Fibroblast of lung (primary cell): ENCODE data around the gene JAZF1. TPM values are rescaled to one million over a fixed set of nuclear protein-coding genes. Genes with fewer than 3 reads are reported as not detected.

Experiments
- DNase-seq, 2 donors: peaks; one replicate each; pipeline versions ENCODE4 v3.0.0 to v3.0.0-alpha.2; 2010; ENCODE audit warnings: low read depth in 2 of 2
- H2AFZ ChIP-seq: 2 replicates; pipeline ENCODE4 v1.5.1; 2012; ENCODE audit warnings: low read length, control low read depth, inconsistent platforms
- H3K27ac ChIP-seq: 2 replicates; pipeline ENCODE4 v1.5.1; 2011; ENCODE audit warnings: low read length, control low read depth; ENCODE audit not compliant: insufficient read depth
- H3K27me3 ChIP-seq: 2 replicates; pipeline ENCODE4 v1.5.1; 2011; ENCODE audit warnings: mild to moderate bottlenecking, low read length; ENCODE audit not compliant: control insufficient read depth, insufficient read depth
- H3K36me3 ChIP-seq: 2 replicates; pipeline ENCODE4 v1.5.1; 2011; ENCODE audit warnings: low read length; ENCODE audit not compliant: control insufficient read depth, insufficient read depth
- H3K4me1 ChIP-seq: 2 replicates; pipeline ENCODE4 v1.5.1; 2011; ENCODE audit warnings: low read length; ENCODE audit not compliant: control insufficient read depth, insufficient read depth; ENCODE audit errors: extremely low read depth
- H3K4me2 ChIP-seq: 2 replicates; pipeline ENCODE4 v1.5.1; 2011; ENCODE audit warnings: low read length, control low read depth; ENCODE audit not compliant: insufficient read depth; ENCODE audit errors: extremely low read depth
- H3K4me3 ChIP-seq, 4 experiments: fragments of 200-600 bp in 1 of 4; sonication (generic) in 1 of 4; replicated peaks in 1 of 4; 2 replicates each; pipeline ENCODE4 v1.5.1; 2011 to 2016; ENCODE audit warnings: low read length in 4 of 4, low read depth in 3 of 4, mild to moderate bottlenecking in 3 of 4, control low read depth in 2 of 4, inconsistent platforms in 1 of 4, mixed read lengths in 1 of 4; ENCODE audit not compliant: insufficient read depth in 1 of 4; ENCODE audit errors: control extremely low read depth in 1 of 4
- H3K79me2 ChIP-seq: 2 replicates; pipeline ENCODE4 v1.5.1; 2012; ENCODE audit warnings: mild to moderate bottlenecking, low read length, inconsistent platforms; ENCODE audit not compliant: control insufficient read depth, insufficient read depth
- H3K9ac ChIP-seq: 2 replicates; pipeline ENCODE4 v1.5.1; 2011; ENCODE audit warnings: mild to moderate bottlenecking, low read length, control low read depth; ENCODE audit not compliant: insufficient read depth
- H3K9me3 ChIP-seq: 2 replicates; pipeline ENCODE4 v1.5.1; 2012; ENCODE audit warnings: low read depth, low read length; ENCODE audit not compliant: control insufficient read depth, insufficient read depth
- H4K20me1 ChIP-seq: 2 replicates; pipeline ENCODE4 v1.5.1; 2011; ENCODE audit warnings: low read length; ENCODE audit not compliant: control insufficient read depth, insufficient read depth; ENCODE audit errors: extremely low read depth
- EZH2 ChIP-seq: IDR thresholded peaks from 2 replicates; pipeline ENCODE4 v1.5.1; 2012; ENCODE audit warnings: low read length, control low read depth, mild to moderate bottlenecking; ENCODE audit errors: missing control alignments
- polyA plus RNA-seq, 2 donors: library from polyadenylated mRNA; depleted of rRNA in 1 of 2; stranded (reverse) in 1 of 2; unstranded in 1 of 2; fragments of >200 nt; gene quantifications; 2 replicates each; pipeline ENCODE4 v1.2.1, GENCODE V29; 2011 to 2012; ENCODE audit warnings: missing spikeins in 1 of 2
- total RNA-seq: library from RNA; depleted of rRNA; stranded (reverse); fragments of >200 nt; gene quantifications from 2 replicates; pipeline ENCODE4 v1.2.1, GENCODE V29; 2014
- TF ChIP-seq, protein P1 (sequence below), 2 donors: IDR thresholded peaks in 1 of 2; conservative IDR thresholded peaks in 1 of 2; 1 replicate in 1 of 2; 2 replicates in 1 of 2; pipeline ENCODE4 v1.5.1; 2011 to 2012; ENCODE audit warnings: low read length in 2 of 2, control low read depth in 1 of 2, inconsistent platforms in 1 of 2, low read depth in 1 of 2, mild to moderate bottlenecking in 1 of 2

Gene JAZF1
- total and polyA plus RNA-seq, 2 donors (not counting 1 experiment from before 2014, with no cell fraction given), result 9.1 to 9.3 TPM

DNA sequence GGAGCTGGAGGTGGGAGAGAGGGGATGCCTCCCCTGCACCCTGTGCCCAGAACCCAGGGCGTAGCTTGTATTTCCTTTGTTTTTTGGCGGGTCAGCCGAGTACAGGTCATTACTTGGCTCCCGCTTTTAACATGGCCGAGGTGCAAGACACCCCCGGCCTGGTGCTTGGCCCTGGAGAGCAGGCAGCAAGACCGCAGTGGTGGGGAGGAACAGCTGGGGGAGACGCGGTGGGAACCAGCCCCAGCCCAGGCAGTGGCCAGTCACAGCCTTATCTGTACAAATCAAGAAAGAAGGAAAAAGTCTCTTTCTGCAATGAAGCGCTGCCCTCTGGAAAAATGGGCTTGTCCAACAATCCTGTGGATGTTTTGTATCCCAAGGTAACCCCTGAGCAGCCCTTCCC is 341.5 kb downstream of the JAZF1 start:
- Histone ChIP-seq H3K4me3 (no peak overlapping the region), H3K4me1 (no peaks in the 10 kb centered on the region), H3K36me3 (peaks cover 2% of the 10 kb centered on the region), H3K9me3 (no peaks in the 10 kb centered on the region), H2AFZ (no peak overlapping the region), H4K20me1 (no peaks in the 10 kb centered on the region), H3K4me2 (no peak overlapping the region), H3K27ac (no peak overlapping the region), H3K79me2 (no peaks in the 10 kb centered on the region), H3K9ac (no peak overlapping the region), H3K27me3 (no peaks in the 10 kb centered on the region)
- DNase-seq, result no peak
- no peak for TF ChIP-seq EZH2
- TF ChIP-seq, protein P1, sequence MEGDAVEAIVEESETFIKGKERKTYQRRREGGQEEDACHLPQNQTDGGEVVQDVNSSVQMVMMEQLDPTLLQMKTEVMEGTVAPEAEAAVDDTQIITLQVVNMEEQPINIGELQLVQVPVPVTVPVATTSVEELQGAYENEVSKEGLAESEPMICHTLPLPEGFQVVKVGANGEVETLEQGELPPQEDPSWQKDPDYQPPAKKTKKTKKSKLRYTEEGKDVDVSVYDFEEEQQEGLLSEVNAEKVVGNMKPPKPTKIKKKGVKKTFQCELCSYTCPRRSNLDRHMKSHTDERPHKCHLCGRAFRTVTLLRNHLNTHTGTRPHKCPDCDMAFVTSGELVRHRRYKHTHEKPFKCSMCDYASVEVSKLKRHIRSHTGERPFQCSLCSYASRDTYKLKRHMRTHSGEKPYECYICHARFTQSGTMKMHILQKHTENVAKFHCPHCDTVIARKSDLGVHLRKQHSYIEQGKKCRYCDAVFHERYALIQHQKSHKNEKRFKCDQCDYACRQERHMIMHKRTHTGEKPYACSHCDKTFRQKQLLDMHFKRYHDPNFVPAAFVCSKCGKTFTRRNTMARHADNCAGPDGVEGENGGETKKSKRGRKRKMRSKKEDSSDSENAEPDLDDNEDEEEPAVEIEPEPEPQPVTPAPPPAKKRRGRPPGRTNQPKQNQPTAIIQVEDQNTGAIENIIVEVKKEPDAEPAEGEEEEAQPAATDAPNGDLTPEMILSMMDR (conservative IDR thresholded peaks at IDR 0.05 in 1 of 2, IDR thresholded peaks at IDR 0.05 in 1 of 2; ENCODE audit: low read depth in 1 of 2, low read length in 2 of 2), result no peak

DNA sequence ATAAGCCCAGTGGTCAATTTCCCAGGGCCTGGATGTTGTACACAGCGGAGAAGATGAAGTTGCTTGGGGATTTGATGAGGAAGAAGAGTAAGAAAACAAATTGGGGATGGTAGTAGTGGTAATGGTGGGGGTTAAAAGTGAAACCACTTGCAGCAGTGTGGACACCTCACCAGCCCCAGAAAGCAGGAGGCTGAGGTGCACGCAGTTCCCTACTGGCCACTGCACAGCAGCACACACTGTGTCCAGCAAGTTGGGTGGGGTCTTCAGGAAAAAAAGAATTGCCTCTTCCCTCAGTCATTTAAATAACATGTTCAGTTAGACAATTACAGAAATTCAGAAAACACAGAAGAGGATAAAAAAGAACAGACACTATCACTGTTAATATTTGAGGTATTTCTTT is 344.1 kb downstream of the JAZF1 start:
- H2AFZ ChIP-seq, result no peak overlapping the region

DNA sequence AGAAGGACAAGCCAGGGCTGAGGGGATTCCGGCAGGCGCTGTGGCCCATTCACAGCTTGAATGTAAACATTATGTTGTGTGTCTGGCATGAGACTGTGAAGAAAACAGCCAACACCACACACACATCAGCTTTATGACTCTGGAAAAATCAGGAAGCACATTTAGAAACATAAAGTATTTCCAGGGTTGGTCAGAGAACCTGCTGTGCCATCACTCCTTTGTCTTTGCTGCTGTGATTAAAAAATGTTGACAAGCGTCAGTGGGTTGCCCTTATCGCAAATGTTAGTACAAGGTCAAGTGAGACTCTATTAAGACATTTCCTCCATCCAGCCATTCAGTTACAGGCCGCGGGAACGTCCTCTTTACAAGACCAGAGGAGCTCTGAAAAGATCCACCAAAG is 345.2 kb downstream of the JAZF1 start:
- no peak overlapping the region for H3K27ac ChIP-seq

More for the DNA sequence above, 344.1 kb downstream of the JAZF1 start:
- Histone ChIP-seq H3K4me3 (no peak overlapping the region), H3K9ac (no peak overlapping the region), H3K4me1 (no peaks in the 10 kb centered on the region), H3K36me3 (peaks cover 2% of the 10 kb centered on the region), H3K4me2 (no peak overlapping the region), H3K9me3 (no peaks in the 10 kb centered on the region), H3K27ac (no peak overlapping the region), H3K79me2 (no peaks in the 10 kb centered on the region), H3K27me3 (no peaks in the 10 kb centered on the region), H4K20me1 (no peaks in the 10 kb centered on the region)
- no peak for DNase-seq
- TF ChIP-seq EZH2, result no peak
- TF ChIP-seq, protein P1 (conservative IDR thresholded peaks at IDR 0.05 in 1 of 2, IDR thresholded peaks at IDR 0.05 in 1 of 2; ENCODE audit: low read depth in 1 of 2, low read length in 2 of 2), result no peak

More for the DNA sequence above, 345.2 kb downstream of the JAZF1 start:
- Histone ChIP-seq H3K79me2 (no peaks in the 10 kb centered on the region), H3K27me3 (no peaks in the 10 kb centered on the region), H3K4me1 (no peaks in the 10 kb centered on the region), H2AFZ (no peak overlapping the region), H3K9me3 (no peaks in the 10 kb centered on the region), H4K20me1 (no peaks in the 10 kb centered on the region), H3K9ac (no peak overlapping the region), H3K36me3 (no peaks in the 10 kb centered on the region), H3K4me2 (no peak overlapping the region), H3K4me3 (no peak overlapping the region)
- TF ChIP-seq, protein P1 (conservative IDR thresholded peaks at IDR 0.05 in 1 of 2, IDR thresholded peaks at IDR 0.05 in 1 of 2; ENCODE audit: low read depth in 1 of 2, low read length in 2 of 2), result no peak
- no peak for TF ChIP-seq EZH2
- DNase-seq, result no peak
